ENCODE results near the gene LDLRAD4. TPM values are rescaled to one million over a fixed set of nuclear protein-coding genes. Genes with fewer than 3 reads are reported as not detected.

Gene LDLRAD4
- total RNA-seq, 1 donor, result under 0.01 TPM

DNA sequence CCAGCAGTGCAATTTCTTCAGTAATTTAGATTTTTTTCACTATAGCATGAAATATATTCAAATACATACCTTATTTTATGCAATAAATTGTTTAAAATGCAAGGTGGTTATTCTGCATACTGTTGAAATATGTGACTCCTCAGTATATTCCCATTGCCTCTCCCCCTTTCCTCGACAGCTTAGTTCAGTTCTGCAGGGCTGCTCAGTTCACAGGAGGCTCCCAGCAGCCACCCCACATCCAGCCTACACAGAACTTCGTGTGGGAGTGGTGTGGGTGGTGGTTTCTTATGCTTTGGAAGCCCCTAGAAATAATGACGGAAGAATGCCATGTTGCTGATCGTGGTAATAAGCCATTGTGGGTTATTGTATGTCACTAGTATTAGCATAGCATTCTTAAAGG, 428.1 kb downstream of the LDLRAD4 start:
- H4K20me1 ChIP-seq (ENCODE audit: insufficient read depth, low read length), result no peaks in the 10 kb centered on the region
- H3K4me2 ChIP-seq (ENCODE audit: insufficient read depth, low read length), result no peak overlapping the region
- H3K27me3 ChIP-seq (ENCODE audit: insufficient read depth, low read length), result peaks cover 13% of the 10 kb centered on the region
- H3K9me3 ChIP-seq (ENCODE audit: low read depth, low read length), result no peaks in the 10 kb centered on the region
- H2AFZ ChIP-seq (ENCODE audit: low read length), result no peak overlapping the region
- no peaks in the 10 kb centered on the region for H3K4me1 ChIP-seq (ENCODE audit: insufficient read depth, low read length)
- H3K27ac ChIP-seq (ENCODE audit: low read depth, low read length), result no peak overlapping the region
- H3K36me3 ChIP-seq (ENCODE audit: insufficient read depth, low read length), result no peaks in the 10 kb centered on the region
- H3K4me3 ChIP-seq (ENCODE audit: insufficient read depth, low read length), result no peak overlapping the region
- DNase-seq (ENCODE audit: insufficient read length, low spot score, missing footprints), result peak; percentile 50
- no peaks in the 10 kb centered on the region for H3K79me2 ChIP-seq (ENCODE audit: insufficient read depth, low read length)
- TF ChIP-seq, protein P1, sequence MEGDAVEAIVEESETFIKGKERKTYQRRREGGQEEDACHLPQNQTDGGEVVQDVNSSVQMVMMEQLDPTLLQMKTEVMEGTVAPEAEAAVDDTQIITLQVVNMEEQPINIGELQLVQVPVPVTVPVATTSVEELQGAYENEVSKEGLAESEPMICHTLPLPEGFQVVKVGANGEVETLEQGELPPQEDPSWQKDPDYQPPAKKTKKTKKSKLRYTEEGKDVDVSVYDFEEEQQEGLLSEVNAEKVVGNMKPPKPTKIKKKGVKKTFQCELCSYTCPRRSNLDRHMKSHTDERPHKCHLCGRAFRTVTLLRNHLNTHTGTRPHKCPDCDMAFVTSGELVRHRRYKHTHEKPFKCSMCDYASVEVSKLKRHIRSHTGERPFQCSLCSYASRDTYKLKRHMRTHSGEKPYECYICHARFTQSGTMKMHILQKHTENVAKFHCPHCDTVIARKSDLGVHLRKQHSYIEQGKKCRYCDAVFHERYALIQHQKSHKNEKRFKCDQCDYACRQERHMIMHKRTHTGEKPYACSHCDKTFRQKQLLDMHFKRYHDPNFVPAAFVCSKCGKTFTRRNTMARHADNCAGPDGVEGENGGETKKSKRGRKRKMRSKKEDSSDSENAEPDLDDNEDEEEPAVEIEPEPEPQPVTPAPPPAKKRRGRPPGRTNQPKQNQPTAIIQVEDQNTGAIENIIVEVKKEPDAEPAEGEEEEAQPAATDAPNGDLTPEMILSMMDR (IDR thresholded peaks at IDR 0.05; ENCODE audit: extremely low read depth, low read depth, low read length), result no peak

DNA sequence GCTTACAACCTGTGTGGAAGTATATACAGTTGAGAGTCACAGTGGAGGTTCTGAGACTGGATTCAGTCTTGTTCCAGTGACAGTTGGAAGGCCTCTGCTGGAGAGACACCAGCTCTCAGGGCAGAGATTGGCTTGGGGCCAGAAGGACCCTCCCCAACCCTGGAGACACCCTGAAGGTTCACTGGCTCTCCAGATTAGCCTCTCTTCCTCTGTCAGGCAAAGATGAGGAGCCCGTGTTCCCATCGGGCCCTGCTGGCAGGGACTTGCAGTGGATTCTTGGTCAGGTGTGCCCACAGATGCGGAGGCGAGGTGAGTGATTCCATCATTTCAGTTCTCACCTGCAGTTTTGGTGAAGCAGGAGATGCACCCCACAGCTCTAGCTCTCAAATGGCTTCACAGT, 429.2 kb downstream of the LDLRAD4 start:
- Histone ChIP-seq H3K4me2 (ENCODE audit: insufficient read depth, low read length) (no peak overlapping the region), H3K36me3 (ENCODE audit: insufficient read depth, low read length) (no peaks in the 10 kb centered on the region), H3K27me3 (ENCODE audit: insufficient read depth, low read length) (peaks cover 10% of the 10 kb centered on the region), H3K4me1 (ENCODE audit: insufficient read depth, low read length) (no peaks in the 10 kb centered on the region), H3K27ac (ENCODE audit: low read depth, low read length) (no peak overlapping the region), H4K20me1 (ENCODE audit: insufficient read depth, low read length) (no peaks in the 10 kb centered on the region), H3K4me3 (ENCODE audit: insufficient read depth, low read length) (no peak overlapping the region), H2AFZ (ENCODE audit: low read length) (no peak overlapping the region), H3K79me2 (ENCODE audit: insufficient read depth, low read length) (no peaks in the 10 kb centered on the region), H3K9me3 (ENCODE audit: low read depth, low read length) (no peaks in the 10 kb centered on the region)
- TF ChIP-seq, protein P1 (IDR thresholded peaks at IDR 0.05; ENCODE audit: extremely low read depth, low read depth, low read length), result no peak
- peak; percentile 39 for DNase-seq (ENCODE audit: insufficient read length, low spot score, missing footprints)

DNA sequence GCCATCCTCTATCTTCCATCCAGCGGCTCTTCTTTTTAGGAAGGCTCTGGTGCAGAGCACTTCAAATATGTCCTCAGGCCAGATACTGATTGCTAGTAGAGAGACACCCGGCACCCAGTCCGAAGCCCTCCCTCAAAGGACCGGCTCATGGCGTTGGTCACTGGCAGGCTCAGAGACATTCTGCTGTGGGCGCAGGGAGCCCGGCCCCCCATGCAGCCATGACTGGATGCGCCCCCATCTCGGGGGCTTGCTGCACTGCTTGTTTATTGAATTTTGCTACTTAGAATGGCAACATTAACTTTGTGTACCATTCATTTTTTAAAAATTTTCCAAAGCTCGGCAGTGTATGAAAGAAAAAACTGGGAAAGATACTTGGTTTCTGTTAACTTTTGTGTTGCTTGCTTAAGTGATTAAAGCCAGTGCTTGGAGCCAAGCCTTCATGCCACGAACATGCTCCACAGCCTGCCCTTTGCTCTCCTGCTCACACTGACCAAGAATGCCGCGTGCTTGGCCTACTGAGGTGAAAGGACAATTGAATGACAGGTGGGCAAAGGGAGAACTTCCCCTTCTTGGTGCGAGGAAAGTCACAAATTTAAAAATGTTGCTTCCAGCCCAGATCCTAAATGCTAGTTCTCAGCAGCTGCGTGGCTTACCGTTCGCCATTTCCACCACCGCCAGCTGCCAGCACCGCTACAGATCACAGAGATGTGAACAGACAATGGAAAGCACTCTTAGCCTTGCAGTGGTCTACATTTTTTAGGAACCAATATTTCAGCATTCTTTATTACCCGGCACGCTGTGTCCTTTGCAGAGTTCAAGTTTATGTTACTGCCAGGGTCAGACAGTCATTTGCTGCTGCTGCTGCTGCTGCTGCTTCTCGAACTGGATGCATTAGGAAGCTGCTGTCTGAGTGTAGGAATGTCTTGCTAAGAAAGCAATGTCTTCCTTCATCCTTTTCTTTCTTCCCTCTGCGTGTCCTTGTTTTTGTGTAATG, 431.1 kb downstream of the LDLRAD4 start:
- H3K9me3 ChIP-seq (ENCODE audit: low read depth, low read length), result no peaks in the 10 kb centered on the region
- no peaks in the 10 kb centered on the region for H4K20me1 ChIP-seq (ENCODE audit: insufficient read depth, low read length)
- no peak overlapping the region for H2AFZ ChIP-seq (ENCODE audit: low read length)
- TF ChIP-seq, protein P1 (IDR thresholded peaks at IDR 0.05; ENCODE audit: extremely low read depth, low read depth, low read length), result no peak
- peak; percentile 32 for DNase-seq (ENCODE audit: insufficient read length, low spot score, missing footprints)
- H3K27me3 ChIP-seq (ENCODE audit: insufficient read depth, low read length), result peaks cover 13% of the 10 kb centered on the region
- H3K4me2 ChIP-seq (ENCODE audit: insufficient read depth, low read length), result no peak overlapping the region
- H3K79me2 ChIP-seq (ENCODE audit: insufficient read depth, low read length), result no peaks in the 10 kb centered on the region
- H3K36me3 ChIP-seq (ENCODE audit: insufficient read depth, low read length), result no peaks in the 10 kb centered on the region
- H3K4me3 ChIP-seq (ENCODE audit: insufficient read depth, low read length), result no peak overlapping the region
- H3K4me1 ChIP-seq (ENCODE audit: insufficient read depth, low read length), result no peaks in the 10 kb centered on the region
- no peak overlapping the region for H3K27ac ChIP-seq (ENCODE audit: low read depth, low read length)

DNA sequence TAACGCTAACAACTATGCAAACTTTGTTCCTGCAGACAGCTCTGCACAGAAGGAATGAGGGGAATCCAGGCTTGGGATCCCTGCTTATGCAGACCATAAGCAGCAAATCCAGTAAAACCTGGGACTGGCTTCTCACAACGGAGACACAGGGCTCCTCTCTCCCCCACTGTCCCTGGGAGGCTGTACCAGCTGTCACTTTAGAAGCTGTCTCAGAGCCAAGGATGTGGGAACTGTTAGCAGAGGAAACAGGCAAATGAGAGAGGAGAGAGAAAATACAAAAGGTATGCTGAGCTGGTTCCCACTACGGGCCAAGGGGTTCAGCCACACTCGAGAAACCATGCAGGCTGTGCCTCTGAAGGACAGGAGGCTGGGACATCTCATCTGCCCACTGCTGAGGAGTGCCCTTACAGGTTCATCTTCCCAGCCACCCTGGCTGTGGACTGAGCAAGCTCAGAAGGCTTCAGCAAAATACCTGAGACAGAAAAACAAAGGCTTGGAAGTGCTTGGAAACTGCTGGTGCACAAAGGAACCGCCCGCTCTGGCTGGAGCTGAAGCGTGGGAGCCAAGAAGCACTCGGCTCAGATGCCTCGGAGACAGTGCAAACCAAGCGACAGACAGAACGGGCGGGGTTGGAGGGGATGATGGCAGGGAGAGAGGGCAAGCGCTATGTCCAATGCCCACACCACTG, 435.3 kb downstream of the LDLRAD4 start:
- no peak overlapping the region for H2AFZ ChIP-seq (ENCODE audit: low read length)
- H3K27ac ChIP-seq (ENCODE audit: low read depth, low read length), result no peak overlapping the region
- no peak overlapping the region for H3K4me3 ChIP-seq (ENCODE audit: insufficient read depth, low read length)
- H3K36me3 ChIP-seq (ENCODE audit: insufficient read depth, low read length), result no peaks in the 10 kb centered on the region
- H3K4me1 ChIP-seq (ENCODE audit: insufficient read depth, low read length), result no peaks in the 10 kb centered on the region
- H3K79me2 ChIP-seq (ENCODE audit: insufficient read depth, low read length), result no peaks in the 10 kb centered on the region
- DNase-seq (ENCODE audit: insufficient read length, low spot score, missing footprints), result peak; percentile 63
- no peaks in the 10 kb centered on the region for H4K20me1 ChIP-seq (ENCODE audit: insufficient read depth, low read length)
- TF ChIP-seq, protein P1 (IDR thresholded peaks at IDR 0.05; ENCODE audit: extremely low read depth, low read depth, low read length), result no peak
- H3K9me3 ChIP-seq (ENCODE audit: low read depth, low read length), result no peaks in the 10 kb centered on the region
- peaks cover 9% of the 10 kb centered on the region for H3K27me3 ChIP-seq (ENCODE audit: insufficient read depth, low read length)
- H3K4me2 ChIP-seq (ENCODE audit: insufficient read depth, low read length), result no peak overlapping the region
